ENCODE results near the gene RGN. TPM values are rescaled to one million over a fixed set of nuclear protein-coding genes. Genes with fewer than 3 reads are reported as not detected.

The RGN gene
- total RNA-seq, 1 experiment from 2014 or later, result 1.8 TPM

DNA sequence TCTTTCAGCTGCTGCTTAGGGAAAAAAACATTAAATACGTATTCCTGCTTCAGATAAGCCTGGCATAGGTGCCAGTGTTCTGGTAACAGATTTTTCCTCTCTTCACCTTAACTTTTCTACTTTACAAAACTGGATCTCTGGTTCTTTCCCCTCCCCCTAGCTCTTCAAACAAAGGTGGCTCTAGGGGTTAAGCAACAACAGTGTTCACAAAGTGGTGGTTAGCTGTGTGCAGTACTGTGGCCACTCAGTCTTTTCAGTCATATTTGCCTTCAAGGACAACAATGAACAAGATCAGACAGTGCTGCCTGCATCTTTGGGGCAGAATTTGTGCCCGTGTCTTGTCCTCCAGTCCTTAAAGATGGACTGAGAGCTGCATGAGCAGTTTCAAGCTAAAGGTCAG is 15.1 kb upstream of the RGN start:
- Histone ChIP-seq H3K27ac (ENCODE audit: low read depth, low read length, poor library complexity, severe bottlenecking) (no peak overlapping the region), H3K4me3 (ENCODE audit: low read depth, low read length, poor library complexity, severe bottlenecking) (no peak overlapping the region), H3K9me3 (ENCODE audit: low read depth, low read length, poor library complexity, severe bottlenecking) (no peaks in the 10 kb centered on the region), H3K36me3 (ENCODE audit: insufficient read depth, low read length, poor library complexity, severe bottlenecking) (no peaks in the 10 kb centered on the region), H3K27me3 (replicated peaks; ENCODE audit: insufficient read depth, low read depth, low read length, poor library complexity) (peaks cover 4% of the 10 kb centered on the region), H3K4me1 (ENCODE audit: insufficient read depth, low read length, poor library complexity, severe bottlenecking) (no peaks in the 10 kb centered on the region)
- ChIA-PET CTCF (no interaction called here), POLR2A (ENCODE audit: low non-redundant PET) (no interaction called here)
- intact Hi-C loops (cut with micrococcal nuclease; ENCODE audit: unreplicated experiment), result no loop called here
- TF ChIP-seq EZH2 (IDR thresholded peaks at IDR 0.05; ENCODE audit: borderline replicate concordance, low read depth, low read length, poor library complexity, severe bottlenecking), result no peak
- TF ChIP-seq, protein P1, sequence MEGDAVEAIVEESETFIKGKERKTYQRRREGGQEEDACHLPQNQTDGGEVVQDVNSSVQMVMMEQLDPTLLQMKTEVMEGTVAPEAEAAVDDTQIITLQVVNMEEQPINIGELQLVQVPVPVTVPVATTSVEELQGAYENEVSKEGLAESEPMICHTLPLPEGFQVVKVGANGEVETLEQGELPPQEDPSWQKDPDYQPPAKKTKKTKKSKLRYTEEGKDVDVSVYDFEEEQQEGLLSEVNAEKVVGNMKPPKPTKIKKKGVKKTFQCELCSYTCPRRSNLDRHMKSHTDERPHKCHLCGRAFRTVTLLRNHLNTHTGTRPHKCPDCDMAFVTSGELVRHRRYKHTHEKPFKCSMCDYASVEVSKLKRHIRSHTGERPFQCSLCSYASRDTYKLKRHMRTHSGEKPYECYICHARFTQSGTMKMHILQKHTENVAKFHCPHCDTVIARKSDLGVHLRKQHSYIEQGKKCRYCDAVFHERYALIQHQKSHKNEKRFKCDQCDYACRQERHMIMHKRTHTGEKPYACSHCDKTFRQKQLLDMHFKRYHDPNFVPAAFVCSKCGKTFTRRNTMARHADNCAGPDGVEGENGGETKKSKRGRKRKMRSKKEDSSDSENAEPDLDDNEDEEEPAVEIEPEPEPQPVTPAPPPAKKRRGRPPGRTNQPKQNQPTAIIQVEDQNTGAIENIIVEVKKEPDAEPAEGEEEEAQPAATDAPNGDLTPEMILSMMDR (conservative IDR thresholded peaks at IDR 0.05; ENCODE audit: low read depth, low read length), result no peak
- BruUV-seq (replicated peaks), result no TSS peak
- DNase-seq (ENCODE audit: low spot score), result no peak

DNA sequence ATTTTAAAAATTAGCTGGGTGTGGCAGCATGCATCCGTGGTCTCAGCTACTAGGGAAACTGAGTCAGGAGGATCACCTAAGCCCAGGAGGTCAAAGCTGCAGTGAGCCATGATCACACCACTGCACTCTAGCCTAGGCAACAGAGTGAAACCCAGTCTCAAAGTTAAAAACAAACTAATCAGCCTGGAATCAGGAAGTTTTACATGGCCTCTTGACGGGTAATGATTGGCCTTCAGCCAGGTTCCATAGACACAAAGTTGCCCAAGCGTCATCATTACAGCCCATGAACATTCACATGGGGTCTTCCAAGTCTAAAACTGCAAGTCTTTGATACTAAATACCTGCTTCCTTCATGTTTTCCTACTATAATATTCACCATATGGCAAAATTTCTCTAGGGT is 10.0 kb upstream of the RGN start:
- Histone ChIP-seq H3K4me3 (ENCODE audit: low read depth, low read length, poor library complexity, severe bottlenecking) (no peak overlapping the region), H3K27ac (ENCODE audit: low read depth, low read length, poor library complexity, severe bottlenecking) (no peak overlapping the region), H3K36me3 (ENCODE audit: insufficient read depth, low read length, poor library complexity, severe bottlenecking) (no peaks in the 10 kb centered on the region), H3K27me3 (replicated peaks; ENCODE audit: insufficient read depth, low read depth, low read length, poor library complexity) (no peaks in the 10 kb centered on the region), H3K9me3 (ENCODE audit: low read depth, low read length, poor library complexity, severe bottlenecking) (no peaks in the 10 kb centered on the region), H3K4me1 (ENCODE audit: insufficient read depth, low read length, poor library complexity, severe bottlenecking) (no peaks in the 10 kb centered on the region)
- no TSS peak for BruUV-seq (replicated peaks)
- TF ChIP-seq, protein P1 (conservative IDR thresholded peaks at IDR 0.05; ENCODE audit: low read depth, low read length), result no peak
- TF ChIP-seq EZH2 (IDR thresholded peaks at IDR 0.05; ENCODE audit: borderline replicate concordance, low read depth, low read length, poor library complexity, severe bottlenecking), result no peak
- intact Hi-C loops (cut with micrococcal nuclease; ENCODE audit: unreplicated experiment), result no loop called here
- ChIA-PET POLR2A (ENCODE audit: low non-redundant PET) (no interaction called here), CTCF (no interaction called here)
- DNase-seq (ENCODE audit: low spot score), result no peak

DNA sequence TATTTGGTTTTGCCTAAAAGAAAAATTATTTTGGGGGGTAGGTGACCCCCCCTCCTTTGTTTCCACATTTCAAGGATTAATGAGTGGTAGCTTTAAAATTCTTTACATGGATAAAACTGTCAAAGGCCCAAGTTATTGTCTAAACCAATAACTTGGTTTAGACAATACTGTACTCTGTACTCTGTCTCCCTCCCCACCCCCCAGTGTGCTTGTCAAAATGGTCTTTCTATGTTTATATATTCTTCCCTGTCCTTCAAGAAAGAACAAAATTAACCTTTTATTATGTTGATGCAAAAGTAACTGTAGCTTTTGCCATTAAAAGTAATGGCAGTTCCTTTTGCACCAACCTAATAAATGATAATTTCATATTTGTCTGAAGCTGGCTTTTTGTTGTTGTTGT is 9.5 kb upstream of the RGN start:
- BruUV-seq (replicated peaks), result no TSS peak
- Histone ChIP-seq H3K4me3 (ENCODE audit: low read depth, low read length, poor library complexity, severe bottlenecking) (no peak overlapping the region), H3K4me1 (ENCODE audit: insufficient read depth, low read length, poor library complexity, severe bottlenecking) (no peaks in the 10 kb centered on the region), H3K27me3 (replicated peaks; ENCODE audit: insufficient read depth, low read depth, low read length, poor library complexity) (no peaks in the 10 kb centered on the region), H3K27ac (ENCODE audit: low read depth, low read length, poor library complexity, severe bottlenecking) (no peak overlapping the region), H3K9me3 (ENCODE audit: low read depth, low read length, poor library complexity, severe bottlenecking) (no peaks in the 10 kb centered on the region), H3K36me3 (ENCODE audit: insufficient read depth, low read length, poor library complexity, severe bottlenecking) (no peaks in the 10 kb centered on the region)
- TF ChIP-seq, protein P1 (conservative IDR thresholded peaks at IDR 0.05; ENCODE audit: low read depth, low read length), result no peak
- no peak for TF ChIP-seq EZH2 (IDR thresholded peaks at IDR 0.05; ENCODE audit: borderline replicate concordance, low read depth, low read length, poor library complexity, severe bottlenecking)
- intact Hi-C loops (cut with micrococcal nuclease; ENCODE audit: unreplicated experiment), result no loop called here
- ChIA-PET CTCF (no interaction called here), POLR2A (ENCODE audit: low non-redundant PET) (no interaction called here)
- DNase-seq (ENCODE audit: low spot score), result no peak
